GM12873 (cell line): Measurements from ENCODE around the gene SSH2.

Source experiments
- CTCF ChIP-seq: IDR thresholded peaks from 2 replicates; pipeline ENCODE4 v1.5.1; 2012; ENCODE audit warnings: low read depth, mild to moderate bottlenecking, moderate library complexity, low read length, control low read depth; ENCODE audit not compliant: insufficient read depth; ENCODE audit errors: missing control alignments

SSH2 gene

GRCh38 chr17:29733166-29733565, 196.9 kb downstream of the SSH2 start:
- TF ChIP-seq CTCF, result no peak

GRCh38 chr17:29732613-29733012, 197.4 kb downstream of the SSH2 start:
- no peak for TF ChIP-seq CTCF

- TF ChIP-seq CTCF, result no peak
These were observed 197.8 kb downstream of the SSH2 start for GRCh38 chr17:29732209-29732608.

- TF ChIP-seq CTCF, result no peak
These were observed 198.5 kb downstream of the SSH2 start for GRCh38 chr17:29731589-29731929.

GRCh38 chr17:29728490-29728889, 201.5 kb downstream of the SSH2 start:
- TF ChIP-seq CTCF, result no peak

- TF ChIP-seq CTCF, result no peak
These were observed 203.2 kb downstream of the SSH2 start for GRCh38 chr17:29726715-29727252.

- no peak for TF ChIP-seq CTCF
These were observed 206.6 kb downstream of the SSH2 start for GRCh38 chr17:29723278-29724047.
